AG10803 (cell line): ENCODE results near the gene DACH1.

Experiments
- DNase-seq: peaks from one replicate; pipeline ENCODE4 v3.0.0; 2010; ENCODE audit warnings: low read depth
- H3K4me3 ChIP-seq: 2 replicates; pipeline ENCODE4 v1.5.1; 2011; ENCODE audit warnings: mild to moderate bottlenecking, low read length, control low read depth
- CTCF ChIP-seq: conservative IDR thresholded peaks from 2 replicates; pipeline ENCODE4 v1.5.1; 2011; ENCODE audit warnings: mild to moderate bottlenecking, low read length, control low read depth, inconsistent platforms

The DACH1 gene

GRCh38 chr13:71695662-71696061 lies 171.3 kb downstream of the DACH1 start:
- no peak for TF ChIP-seq CTCF
- no peak overlapping the region for H3K4me3 ChIP-seq
- no peak for DNase-seq

GRCh38 chr13:71685072-71685471 lies 181.9 kb downstream of the DACH1 start:
- no peak for DNase-seq
- TF ChIP-seq CTCF, result no peak

GRCh38 chr13:71681901-71682613 lies 184.9 kb downstream of the DACH1 start:
- no peak for TF ChIP-seq CTCF
- H3K4me3 ChIP-seq, result no peak overlapping the region
- no peak for DNase-seq

More at GRCh38 chr13:71685072-71685471, 181.9 kb downstream of the DACH1 start:
- H3K4me3 ChIP-seq, result no peak overlapping the region

- H3K4me3 ChIP-seq, result no peak overlapping the region
- no peak for DNase-seq
- no peak for TF ChIP-seq CTCF
Measured at GRCh38 chr13:71677124-71677523, 189.9 kb downstream of the DACH1 start.

- DNase-seq, result no peak
- H3K4me3 ChIP-seq, result no peak overlapping the region
- TF ChIP-seq CTCF, result no peak
Measured at GRCh38 chr13:71672512-71672911, 194.5 kb downstream of the DACH1 start.

GRCh38 chr13:71663431-71663830 lies 203.6 kb downstream of the DACH1 start:
- no peak overlapping the region for H3K4me3 ChIP-seq
- TF ChIP-seq CTCF, result no peak
- DNase-seq, result no peak

- no peak overlapping the region for H3K4me3 ChIP-seq
- peak; percentile 0 for DNase-seq
- TF ChIP-seq CTCF, result no peak
Measured at GRCh38 chr13:71661921-71662320, 205.1 kb downstream of the DACH1 start.
